Left kidney (tissue), 2 donors: ENCODE results near the gene EGFLAM. TPM values are rescaled to one million over a fixed set of nuclear protein-coding genes. Genes with fewer than 3 reads are reported as not detected.

ENCODE experiments used
- DNase-seq: peaks from one replicate; pipeline ENCODE4 v3.0.0-alpha.2; 2013
- polyA plus RNA-seq: library from polyadenylated mRNA; unstranded; fragments of 120-200 nt; gene quantifications from one replicate; pipeline ENCODE4 v1.2.1, GENCODE V29; 2013; ENCODE audit not compliant: insufficient read length

The EGFLAM gene
- polyA plus RNA-seq, 1 donor = 10.6 TPM

DNA sequence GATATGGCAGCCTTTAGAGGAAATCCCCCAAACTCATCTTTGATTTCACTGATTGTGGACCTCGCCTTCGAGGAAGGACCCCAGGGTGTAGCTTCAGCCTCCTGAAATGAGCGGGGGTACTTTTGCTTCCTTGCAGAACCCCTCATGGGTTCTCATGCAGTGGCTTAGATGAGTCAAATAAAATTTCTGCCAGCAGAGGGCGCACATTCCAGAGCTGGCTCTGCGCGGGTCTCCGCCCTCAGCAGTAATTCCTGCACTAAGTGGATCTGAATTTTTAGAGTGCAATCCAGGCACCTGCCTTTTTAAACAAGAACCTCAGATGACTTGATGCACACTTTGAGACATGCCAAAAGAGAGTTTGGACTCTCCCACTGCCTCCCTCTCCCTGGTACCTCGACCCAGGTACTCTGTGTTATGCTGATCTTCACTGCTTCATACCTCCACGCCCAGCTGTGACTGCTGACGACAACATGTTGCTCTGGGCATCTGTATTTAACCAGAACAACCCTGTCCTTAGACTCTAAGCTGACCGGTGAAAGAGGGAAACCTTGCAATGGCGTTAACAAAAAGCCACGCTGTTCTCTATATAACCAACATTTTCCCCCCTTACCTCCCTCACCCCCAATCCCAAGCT lies 7.3 kb downstream of the EGFLAM start:
- peak; percentile 65 for DNase-seq

DNA sequence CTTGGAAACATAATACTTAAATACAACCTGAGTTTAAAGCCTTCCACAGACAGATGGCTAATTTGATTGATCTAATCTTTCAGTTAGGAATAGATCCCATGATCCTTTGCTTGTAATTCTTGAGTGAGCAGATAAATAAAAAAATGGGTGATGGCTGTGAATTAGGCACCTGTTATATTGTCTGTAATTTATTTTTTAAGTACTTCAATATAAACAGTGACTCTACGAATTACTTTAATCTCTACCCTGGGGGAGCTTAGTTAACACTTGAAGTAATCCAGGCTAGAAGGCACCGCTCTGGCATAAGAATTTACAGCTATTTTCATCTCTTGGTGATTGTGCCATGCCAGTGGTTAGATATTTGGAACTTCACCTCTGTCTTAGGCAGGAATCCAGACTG lies 9.0 kb downstream of the EGFLAM start:
- DNase-seq = no peak

DNA sequence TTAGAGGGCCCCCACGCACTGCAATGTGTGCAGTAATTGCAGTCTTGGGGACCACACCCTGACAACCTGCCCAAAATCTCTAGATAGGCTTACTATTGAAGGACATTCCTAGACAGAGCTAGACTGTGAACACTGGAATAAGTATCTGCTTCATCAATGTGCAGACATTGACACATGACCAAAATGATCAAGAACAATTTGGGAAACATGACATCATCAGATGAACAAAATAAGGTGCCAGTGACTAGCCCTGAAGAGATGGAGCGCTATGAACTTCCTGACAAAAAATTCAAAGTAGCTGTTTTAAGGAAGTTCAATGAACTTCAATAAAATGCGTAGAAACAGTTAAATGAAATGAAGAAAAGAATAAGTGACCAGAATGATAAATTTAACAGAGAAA lies 15.3 kb downstream of the EGFLAM start:
- DNase-seq = no peak

DNA sequence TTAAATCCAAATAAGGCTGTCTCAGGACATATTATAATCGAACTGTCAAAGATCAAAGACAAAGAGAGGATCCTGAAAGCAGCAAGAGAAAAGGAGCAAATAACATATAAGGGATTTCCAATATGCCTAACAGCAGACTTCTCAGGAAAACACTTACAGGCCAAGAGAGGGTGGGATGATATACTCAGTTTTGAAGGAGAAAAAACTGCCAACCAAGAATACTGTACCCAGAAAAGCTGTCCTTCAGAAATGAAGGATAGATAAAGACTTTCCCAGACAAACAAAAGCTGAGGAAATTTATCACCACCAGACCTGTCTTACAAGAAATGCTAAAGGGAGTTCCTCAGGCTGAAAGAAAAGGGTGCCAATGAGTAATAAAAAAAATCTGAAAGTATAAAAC lies 16.0 kb downstream of the EGFLAM start:
- DNase-seq = no peak

DNA sequence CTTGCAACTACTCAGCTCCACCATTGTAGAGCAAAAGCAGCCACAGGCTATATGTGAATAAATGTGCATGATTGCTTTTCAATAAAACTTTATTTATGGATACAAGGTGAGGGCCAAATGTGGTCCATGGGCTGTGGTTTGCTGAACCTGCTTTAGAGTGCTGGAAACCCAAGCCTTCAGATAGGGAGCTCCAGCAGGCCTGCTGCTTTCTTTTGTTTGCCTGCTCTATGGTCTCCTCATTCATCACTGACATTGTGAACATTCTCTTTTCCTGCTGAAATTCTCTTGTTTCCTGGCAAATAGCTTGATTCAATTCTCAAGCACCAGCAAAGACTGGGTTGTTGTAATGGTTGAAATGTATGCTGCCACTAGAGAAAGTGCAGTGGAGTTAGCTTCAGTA lies 26.0 kb downstream of the EGFLAM start:
- no peak for DNase-seq

DNA sequence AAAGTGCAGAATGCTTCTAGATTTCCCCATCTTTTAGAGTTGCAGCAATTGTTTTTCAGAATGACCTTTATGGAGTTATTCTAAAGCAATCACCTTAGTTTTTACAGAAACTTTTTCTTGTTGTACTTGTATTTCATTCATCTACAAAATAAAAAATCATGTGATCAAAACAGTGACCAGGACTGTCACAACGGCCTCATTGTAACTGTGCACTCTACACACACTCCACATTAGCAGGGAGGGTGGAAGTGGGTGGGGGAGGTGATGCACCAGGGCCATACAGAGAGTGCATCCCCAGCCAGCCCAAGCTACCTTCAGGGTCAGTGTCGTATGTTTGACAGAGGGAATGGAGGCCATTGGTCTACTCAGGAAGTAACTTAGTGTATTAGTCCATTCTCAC lies 26.9 kb downstream of the EGFLAM start:
- DNase-seq = no peak

DNA sequence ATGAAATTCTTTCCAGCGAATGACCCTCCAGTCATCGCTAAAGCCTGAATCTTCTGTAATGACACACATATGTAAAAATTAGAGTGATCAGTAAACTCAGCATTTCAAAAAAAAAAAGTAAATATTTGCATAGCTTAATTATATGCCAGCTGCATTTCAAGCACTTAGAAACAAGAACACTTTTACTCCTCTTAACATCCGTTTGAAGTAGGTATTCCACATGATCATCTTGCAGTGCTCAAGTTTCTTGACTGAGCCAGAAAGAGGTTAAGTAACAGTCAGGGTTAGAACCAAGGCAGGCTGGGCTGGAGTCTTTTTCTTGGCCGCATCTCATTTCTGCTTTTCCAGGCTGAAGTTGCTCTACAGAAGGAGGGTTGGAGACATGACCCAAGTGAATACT lies 27.6 kb downstream of the EGFLAM start:
- no peak for DNase-seq

DNA sequence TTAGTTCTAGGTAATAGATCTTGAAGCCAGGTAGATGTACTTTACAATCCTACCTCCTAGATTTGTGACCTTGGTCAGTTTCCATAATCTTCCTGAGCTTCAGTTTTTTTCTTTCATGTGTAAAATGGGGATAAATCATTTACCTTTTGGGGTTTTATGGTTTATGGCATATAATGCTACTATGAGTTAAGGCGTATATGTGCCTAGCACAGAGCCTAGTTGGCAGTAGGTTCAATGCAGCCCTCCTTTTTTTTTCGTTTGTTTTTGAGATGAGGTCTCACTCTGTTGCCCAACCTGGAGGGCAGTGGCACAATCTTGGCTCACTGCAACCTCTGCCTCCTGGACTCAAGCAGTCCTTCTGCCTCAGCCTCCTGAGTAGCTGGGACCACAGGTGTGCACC lies 28.8 kb downstream of the EGFLAM start:
- no peak for DNase-seq

DNA sequence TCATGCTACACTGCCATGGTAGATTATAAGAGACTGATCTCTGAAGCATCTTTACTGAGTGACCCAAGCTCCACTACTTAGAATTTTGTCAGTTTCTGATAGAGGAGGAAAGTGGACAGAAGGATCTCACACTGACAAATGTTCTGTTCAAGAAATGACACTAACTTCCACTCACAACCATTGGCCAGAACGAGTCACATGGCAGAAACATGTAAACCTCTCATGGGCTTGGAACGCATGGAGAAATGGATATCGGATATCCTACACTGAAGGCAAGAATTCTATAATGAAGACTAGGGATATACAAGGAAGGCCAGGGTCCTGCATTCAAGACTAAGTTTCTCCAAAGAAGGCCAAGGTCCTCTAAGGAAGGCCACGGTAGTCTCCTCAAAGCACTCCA lies 31.1 kb downstream of the EGFLAM start:
- no peak for DNase-seq

DNA sequence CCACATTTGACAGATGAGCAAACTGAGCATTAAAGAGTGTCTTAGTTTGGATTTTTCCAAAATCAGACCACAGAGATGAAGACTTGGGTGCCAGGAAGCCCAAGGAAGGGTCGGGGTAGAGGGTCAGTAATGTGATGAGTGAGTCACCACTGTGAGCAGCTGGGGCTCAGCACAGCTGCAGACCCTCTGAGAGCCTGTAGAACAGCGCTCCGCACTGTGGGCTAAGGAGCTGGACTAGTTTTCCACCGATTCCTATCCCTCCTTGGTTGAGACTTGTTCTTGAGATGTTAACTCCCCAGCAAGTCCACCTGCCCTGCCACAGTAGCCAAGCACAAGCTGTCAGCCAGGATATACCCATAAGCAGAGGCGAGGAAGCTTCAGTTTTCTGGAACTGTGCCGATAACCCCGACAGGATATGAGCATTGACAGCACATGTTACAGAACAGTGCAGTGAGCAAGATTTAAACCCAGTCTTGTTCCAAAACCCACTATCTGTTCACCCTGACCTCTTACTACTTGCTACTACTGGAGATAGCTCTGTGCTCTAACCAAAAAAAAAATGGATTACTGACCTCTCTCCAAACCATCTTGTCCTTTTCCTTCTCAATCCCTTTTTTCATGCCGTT lies 31.8 kb downstream of the EGFLAM start:
- DNase-seq = no peak

DNA sequence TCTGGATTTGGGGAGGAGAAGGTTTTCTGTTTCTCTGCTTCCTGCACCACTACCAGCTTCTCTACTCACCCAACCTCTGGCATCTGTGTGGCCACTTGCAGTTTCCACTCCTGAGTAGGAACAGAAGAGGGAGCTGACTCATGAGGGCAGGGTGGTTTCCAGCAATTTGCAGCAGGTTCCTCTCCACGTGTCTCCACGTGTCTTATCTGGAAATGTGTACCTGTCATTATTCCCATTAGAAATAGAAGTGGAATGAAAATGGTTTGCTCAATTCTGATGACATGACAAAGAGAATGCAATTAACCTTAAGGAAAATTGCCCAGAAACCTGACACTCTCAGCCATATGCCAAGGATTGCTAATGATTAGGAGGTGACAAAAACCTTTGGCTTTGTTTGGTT lies 33.0 kb downstream of the EGFLAM start:
- DNase-seq = no peak

DNA sequence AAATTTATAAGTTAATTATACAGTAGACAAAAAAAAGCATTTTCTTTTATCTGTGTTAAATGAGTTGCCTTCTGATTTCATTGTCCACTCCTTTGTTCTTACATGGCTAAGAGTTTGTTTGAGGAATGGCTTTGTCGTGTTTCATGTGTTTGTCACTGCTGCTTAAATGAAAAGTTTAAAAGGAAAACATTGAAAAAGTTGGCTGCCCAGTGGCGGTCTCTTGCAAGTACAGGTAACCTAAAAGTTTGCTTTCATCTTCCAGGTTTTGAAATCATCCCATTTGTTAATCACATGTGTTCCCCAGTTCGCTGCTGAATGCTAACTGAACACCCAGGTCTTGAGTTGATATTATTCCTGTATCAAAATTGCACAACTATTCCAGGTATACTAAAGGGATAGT lies 33.9 kb downstream of the EGFLAM start:
- DNase-seq = no peak

DNA sequence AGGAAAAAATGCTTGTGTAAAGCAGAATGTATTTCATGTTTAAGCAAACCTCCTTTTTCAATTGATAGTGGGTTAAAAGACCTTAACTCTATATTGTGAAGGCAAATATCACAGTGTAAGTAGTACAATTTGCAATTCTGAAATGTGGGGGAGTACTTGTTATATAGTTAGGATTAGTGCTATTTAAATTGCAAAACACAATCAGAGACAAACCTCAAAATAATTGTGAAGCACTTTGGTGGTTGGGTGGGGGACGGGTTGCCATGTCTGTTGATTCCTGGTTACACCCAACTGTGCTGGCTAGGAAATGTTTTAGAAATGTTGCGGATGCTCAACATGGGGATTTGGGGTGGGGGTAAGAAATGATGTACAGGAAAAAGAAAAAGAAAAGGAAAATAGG lies 37.4 kb downstream of the EGFLAM start:
- DNase-seq = no peak

DNA sequence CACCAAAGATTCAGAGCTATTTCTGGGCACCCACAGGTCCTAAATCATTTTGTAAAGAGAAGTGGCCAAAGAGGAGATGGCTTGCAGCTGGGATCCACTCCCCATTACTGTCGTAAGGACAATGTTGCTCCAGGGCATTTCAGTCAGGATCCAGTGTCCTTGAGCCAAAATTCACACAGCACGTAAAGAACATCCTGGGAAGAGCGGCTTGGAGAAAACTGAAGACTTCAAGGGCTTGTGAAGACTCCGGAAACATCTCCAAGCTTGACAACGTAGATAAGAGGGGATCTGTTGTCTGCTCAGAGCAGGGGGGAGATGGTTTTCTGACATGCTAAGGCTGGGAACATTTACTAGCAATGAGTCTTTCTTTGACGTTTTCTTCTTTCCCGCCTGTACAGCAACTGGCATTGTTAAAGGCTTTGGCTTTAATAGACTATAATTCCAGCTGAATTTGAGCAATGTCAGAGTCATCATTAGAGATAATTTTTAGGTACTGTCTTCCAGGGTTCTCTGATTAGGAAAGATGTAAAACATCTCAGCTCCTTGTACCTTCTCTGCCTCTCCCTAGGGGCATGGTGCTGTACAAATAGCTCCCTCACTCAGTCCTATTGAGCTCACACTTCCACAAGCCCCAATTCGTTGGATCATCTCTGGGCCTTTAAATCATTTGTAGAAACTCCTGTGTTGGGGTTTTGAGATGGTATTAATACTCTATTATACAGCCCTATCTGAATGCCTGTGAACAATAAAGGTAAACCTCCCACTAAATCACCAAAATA lies 39.7 kb downstream of the EGFLAM start:
- peak; percentile 12 for DNase-seq

DNA sequence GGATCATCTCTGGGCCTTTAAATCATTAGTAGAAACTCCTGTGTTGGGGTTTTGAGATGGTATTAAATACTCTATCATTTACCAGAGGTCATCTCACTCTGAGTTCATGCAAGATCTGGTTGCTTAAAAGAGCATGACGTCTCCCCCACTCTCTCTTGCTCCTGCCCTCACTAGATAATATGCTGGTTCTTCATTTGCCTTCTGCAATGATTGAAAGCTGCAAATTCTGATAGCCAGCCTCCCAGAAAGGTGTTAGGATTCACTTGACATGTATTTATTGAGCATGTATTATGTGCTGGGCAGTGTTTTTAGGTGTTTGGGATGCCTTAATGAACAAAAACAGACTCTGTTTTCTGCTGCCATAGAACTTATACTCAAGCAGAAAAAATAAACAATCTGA lies 41.2 kb downstream of the EGFLAM start:
- DNase-seq = no peak

DNA sequence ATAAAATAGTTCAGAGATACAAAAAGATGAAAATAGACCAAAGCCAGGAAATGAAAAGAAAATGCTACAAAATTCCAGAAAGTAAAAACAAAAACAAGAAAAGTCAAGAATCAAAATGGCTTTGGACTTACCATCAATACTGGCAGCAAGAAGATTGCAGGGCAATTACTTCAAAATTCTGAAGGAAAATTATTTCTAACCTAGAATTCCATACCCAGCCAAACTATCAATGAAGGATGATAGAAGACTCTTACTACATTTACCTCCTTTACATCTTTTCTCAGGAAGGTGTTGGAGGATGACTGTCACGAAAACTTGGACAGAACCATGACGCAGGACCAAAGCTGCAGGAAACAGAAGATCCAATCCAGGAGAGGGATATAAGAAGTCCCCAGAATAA lies 46.8 kb downstream of the EGFLAM start:
- no peak for DNase-seq

DNA sequence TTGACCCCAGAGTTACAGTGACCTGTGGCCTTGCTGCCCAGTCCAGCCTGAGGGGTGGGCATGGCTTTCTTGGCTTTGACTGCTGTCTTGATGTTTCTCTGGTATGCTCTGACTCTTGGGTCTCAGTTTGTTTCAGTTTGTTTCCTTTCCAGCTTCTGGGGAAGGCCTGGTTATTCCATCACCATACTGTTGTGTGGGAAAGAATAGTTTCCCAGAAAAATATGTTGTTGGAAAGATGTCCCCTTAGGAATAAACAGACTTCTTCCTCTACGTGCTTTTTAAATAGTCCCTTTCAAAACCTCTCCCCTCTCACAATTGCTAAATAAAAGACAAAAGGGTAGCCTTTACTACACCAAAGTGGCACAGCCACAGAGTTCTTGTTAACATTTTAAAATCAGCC lies 49.5 kb downstream of the EGFLAM start:
- no peak for DNase-seq

DNA sequence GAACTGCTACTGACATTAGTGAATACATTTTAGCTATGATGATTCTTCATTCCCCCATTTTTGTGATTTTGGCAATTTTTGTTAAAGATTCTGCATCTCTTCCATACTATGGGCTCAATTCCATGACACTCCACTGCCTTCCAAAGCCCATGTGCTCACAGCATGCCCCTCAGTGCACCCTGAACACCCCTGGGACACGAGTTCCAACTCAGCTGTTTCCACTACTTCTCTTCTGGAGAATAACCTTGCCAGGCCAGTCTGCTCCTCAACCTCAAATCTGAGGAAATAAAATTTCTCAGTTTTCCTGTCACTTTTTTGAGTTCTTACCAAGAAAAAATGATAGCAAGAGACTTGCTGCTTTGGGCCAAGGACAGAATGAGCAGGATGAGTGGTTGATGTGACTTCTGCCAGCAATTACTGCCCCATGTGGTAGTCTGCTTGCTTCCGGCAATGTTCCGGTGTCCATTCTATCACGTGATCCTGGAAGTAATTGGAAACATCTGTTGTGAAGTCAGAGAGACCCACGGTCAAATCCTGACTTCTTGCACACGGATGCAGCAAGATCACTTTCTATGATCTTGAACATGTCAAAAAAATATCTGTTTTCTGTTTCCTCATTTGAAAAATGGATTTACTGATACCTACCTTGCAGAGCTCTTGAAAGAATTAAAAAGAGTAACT lies 58.3 kb downstream of the EGFLAM start:
- DNase-seq = peak; percentile 35

DNA sequence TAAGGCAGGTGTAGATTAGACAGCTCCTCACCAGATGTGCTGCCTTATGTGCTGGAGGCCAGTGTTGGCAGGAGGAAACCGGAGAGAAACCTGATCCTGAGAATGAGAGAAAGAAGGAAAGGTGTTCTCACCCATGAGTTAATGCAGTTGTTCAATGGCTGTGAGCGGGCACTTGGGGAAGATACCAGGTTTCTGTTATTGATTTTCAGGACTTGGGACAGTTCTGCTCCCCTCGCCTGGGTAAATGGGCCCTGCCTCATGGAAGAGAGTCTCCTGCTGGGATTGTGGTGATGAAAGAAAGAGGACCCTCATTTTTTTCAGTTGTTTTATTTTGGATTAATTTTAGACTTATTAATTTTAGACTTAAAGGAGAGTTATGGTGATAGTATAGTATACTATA lies 59.5 kb downstream of the EGFLAM start:
- no peak for DNase-seq

DNA sequence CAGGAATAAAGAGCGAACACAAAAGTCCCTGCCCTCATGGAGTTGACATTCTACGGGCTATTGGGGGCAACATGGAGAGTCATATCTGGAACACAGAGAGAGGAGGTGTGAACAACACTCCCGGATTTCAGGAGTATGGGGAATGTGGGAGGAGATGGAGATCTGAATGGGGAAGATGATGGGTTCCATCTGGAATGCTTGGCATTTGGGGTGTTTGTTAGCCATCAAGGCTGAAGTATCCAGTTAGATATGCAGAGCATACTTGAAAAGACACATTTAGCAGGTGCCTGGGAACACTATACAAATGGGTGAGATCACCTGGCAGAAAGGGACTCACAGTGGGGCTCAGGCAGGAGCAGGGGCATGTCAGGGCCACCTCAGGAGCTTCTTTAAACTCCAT lies 61.1 kb downstream of the EGFLAM start:
- DNase-seq = no peak

DNA sequence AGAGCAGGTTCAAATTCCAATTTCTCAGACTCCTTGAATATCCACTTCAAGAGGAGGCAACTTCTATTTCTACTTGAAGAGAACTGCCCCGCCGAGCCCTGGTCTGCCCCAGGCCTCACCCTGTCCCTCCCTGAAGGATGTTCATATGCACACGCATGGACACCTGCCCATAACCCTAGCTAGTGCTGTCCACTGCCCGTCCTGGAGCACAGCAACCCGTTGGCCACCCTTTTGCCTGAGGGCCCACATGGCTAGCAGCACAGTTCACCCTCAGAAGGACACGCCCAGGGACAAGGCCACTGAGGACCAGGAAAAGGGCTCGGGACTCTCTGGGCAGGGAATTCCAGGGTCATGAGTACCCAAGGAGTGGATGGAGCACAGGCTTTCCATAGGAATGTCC lies 63.6 kb downstream of the EGFLAM start:
- DNase-seq = no peak

DNA sequence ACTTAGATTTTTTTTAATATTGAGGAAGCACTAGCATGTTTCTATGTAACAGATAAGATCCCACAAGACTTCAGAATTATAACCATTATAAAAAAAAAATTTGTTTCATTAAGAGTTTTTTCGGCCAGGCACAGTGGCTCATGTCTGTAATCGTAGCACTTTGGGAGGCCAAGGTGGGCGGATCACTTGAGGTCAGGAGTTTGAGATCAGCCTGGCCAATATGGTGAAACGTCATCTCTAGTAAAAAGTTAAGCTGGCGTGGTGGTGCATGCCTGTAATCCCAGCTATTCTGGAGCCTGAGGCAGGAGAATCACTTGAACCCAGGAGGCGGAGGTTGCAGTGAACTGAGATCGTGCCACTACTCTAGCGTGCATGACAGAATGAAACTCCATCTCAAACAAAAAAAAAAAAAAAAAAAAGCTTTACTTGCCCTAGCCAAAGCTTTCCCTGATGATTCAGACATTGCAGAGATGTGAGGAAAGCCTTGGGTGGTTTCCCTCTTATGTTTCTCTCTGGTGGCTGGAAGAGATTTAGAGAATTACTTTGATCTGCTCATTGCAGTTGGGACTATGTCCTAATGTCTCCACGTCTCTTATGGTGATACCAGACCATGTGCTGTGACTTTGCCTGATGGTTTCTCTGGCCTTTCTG lies 65.4 kb downstream of the EGFLAM start:
- no peak for DNase-seq
